Gastrocnemius medialis (tissue), 4 donors: ENCODE measurements around the gene SLAIN2. TPM values are rescaled to one million over a fixed set of nuclear protein-coding genes. Genes with fewer than 3 reads are reported as not detected.

Source experiments
- ATAC-seq, 2 donors: fragments of 150-250 bp; one replicate each; pipeline ENCODE4 v1.9.1; 2016
- DNase-seq, 2 donors: peaks; one replicate each; pipeline ENCODE4 v3.0.0-alpha.2; 2019
- H3K27ac ChIP-seq, 4 donors: fragments of 200-600 bp; sonication (generic); 1 replicate in 1 of 4; 2 replicates in 3 of 4; pipeline ENCODE4 v1.5.1; 2016 to 2018; ENCODE audit warnings: mild to moderate bottlenecking in 2 of 4, moderate library complexity in 1 of 4
- H3K27me3 ChIP-seq, 3 donors: fragments of 200-600 bp; sonication (generic) in 2 of 3; 1 replicate in 1 of 3; 2 replicates in 2 of 3; pipeline versions ENCODE4 v1.5.1 to v1.6.0; 2016 to 2019; ENCODE audit warnings: mild to moderate bottlenecking in 1 of 3, moderate library complexity in 1 of 3
- H3K36me3 ChIP-seq, 2 donors: fragments of 200-600 bp; sonication (generic) in 1 of 2; one replicate each; pipeline ENCODE4 v1.5.1; 2017 to 2018
- H3K4me1 ChIP-seq, 2 donors: fragments of 200-600 bp; sonication (generic) in 1 of 2; one replicate each; pipeline ENCODE4 v1.5.1; 2016 to 2017; ENCODE audit warnings: mild to moderate bottlenecking in 2 of 2
- H3K4me3 ChIP-seq, 4 donors: fragments of 200-600 bp; sonication (generic) in 3 of 4; 1 replicate in 1 of 4; 2 replicates in 3 of 4; pipeline ENCODE4 v1.5.1; 2016 to 2019; ENCODE audit warnings: mild to moderate bottlenecking in 2 of 4
- H3K9me3 ChIP-seq, 3 donors: fragments of 200-600 bp; sonication (generic) in 2 of 3; 1 replicate in 1 of 3; 2 replicates in 2 of 3; pipeline ENCODE4 v1.5.1; 2016 to 2019
- CTCF ChIP-seq, 5 experiments: fragments of 450-650 bp in 3 of 5; fragments of 200-600 bp in 2 of 5; sonication (generic) in 2 of 5; IDR thresholded peaks in 4 of 5; conservative IDR thresholded peaks in 1 of 5; 1 replicate in 4 of 5; 2 replicates in 1 of 5; pipeline ENCODE4 v1.5.1; 2016 to 2019; ENCODE audit warnings: antibody characterized with exemption in 5 of 5, mild to moderate bottlenecking in 3 of 5, moderate library complexity in 3 of 5
- POLR2A ChIP-seq, 2 donors: fragments of 450-650 bp; IDR thresholded peaks; one replicate each; pipeline ENCODE4 v1.6.1; 2017; ENCODE audit warnings: antibody characterized with exemption in 2 of 2, mild to moderate bottlenecking in 2 of 2, moderate library complexity in 2 of 2
- in situ Hi-C, 4 donors: fragments of 200-750 bp; cut with MboI; loops; one replicate each; pipeline versions ENCODE4 v1.15.0 to v1.8.0; 2017; ENCODE audit warnings: low sequenced_read_pairs in 4 of 4
- intact Hi-C: fragments of 100-400 bp; cut with DNase I; formaldehyde crosslinking; loops from one replicate; pipeline ENCODE4 v1.15.1; 2023; ENCODE audit warnings: low total_unique reads
- total RNA-seq, 4 donors: library from RNA; depleted of rRNA; stranded (reverse); fragments of >200 nt; gene quantifications; one replicate each; pipeline versions ENCODE4 v1.1.0 to v1.2.3, GENCODE V29; 2016

The SLAIN2 gene
- total RNA-seq, 4 donors from 2014 or later: 64.3 to 211 (median 138) TPM

GRCh38 chr4:48333587-48333986 is 7.7 kb upstream of the SLAIN2 start:
- DNase-seq: no peak
- H3K36me3 ChIP-seq: no peaks in the 10 kb centered on the region
- intact Hi-C loops (loop anchor here (5.0 to 10.0 kb wide), 2 partner anchors 69 to 419 kb away; partner anchors contain the start of gene NFXL1), in situ Hi-C loops (loop anchor here in 3 of 4 donors (25.0 kb wide), 2 partner anchors 454 to 504 kb away; partner anchors contain the start of genes FRYL (in 2 of the 3) and OCIAD1 (in 1 of the 3))
- TF ChIP-seq CTCF (IDR thresholded peaks at IDR 0.05 in 4 of 5, conservative IDR thresholded peaks at IDR 0.05 in 1 of 5) (no peak), POLR2A (IDR thresholded peaks at IDR 0.05) (no peak)
- H3K9me3 ChIP-seq: no peaks in the 10 kb centered on the region
- no peaks in the 10 kb centered on the region for H3K27me3 ChIP-seq
- H3K27ac ChIP-seq: peak overlapping the region in 3 of 4 donors; percentile 19 to 80 (median 52)
- no peak overlapping the region for H3K4me3 ChIP-seq
- H3K4me1 ChIP-seq: peaks cover 32 to 58% of the 10 kb centered on the region in 2 donors
- ATAC-seq: no peak

- ATAC-seq: no peak
- intact Hi-C loops: loop anchor here (5.0 to 10.0 kb wide), 2 partner anchors 68 to 419 kb away; partner anchors contain the start of gene NFXL1
- H3K36me3 ChIP-seq: no peaks in the 10 kb centered on the region
- no peak overlapping the region for H3K4me3 ChIP-seq
- H3K27ac ChIP-seq: peak overlapping the region; percentile 19 to 71 (median 52)
- H3K9me3 ChIP-seq: no peaks in the 10 kb centered on the region
- DNase-seq: no peak
- H3K4me1 ChIP-seq: peaks cover 33 to 55% of the 10 kb centered on the region in 2 donors
- H3K27me3 ChIP-seq: no peaks in the 10 kb centered on the region
- in situ Hi-C loops: loop anchor here in 3 of 4 donors (25.0 kb wide), 2 partner anchors 453 to 503 kb away; partner anchors contain the start of genes FRYL (in 2 of the 3) and OCIAD1 (in 1 of the 3)
- TF ChIP-seq POLR2A (IDR thresholded peaks at IDR 0.05): no peak
- no peak for TF ChIP-seq CTCF (IDR thresholded peaks at IDR 0.05 in 4 of 5, conservative IDR thresholded peaks at IDR 0.05 in 1 of 5)
These were observed 7.1 kb upstream of the SLAIN2 start for GRCh38 chr4:48334236-48334635.

GRCh38 chr4:48334900-48335384 is 6.4 kb upstream of the SLAIN2 start:
- TF ChIP-seq POLR2A (IDR thresholded peaks at IDR 0.05) (no peak), CTCF (IDR thresholded peaks at IDR 0.05 in 4 of 5, conservative IDR thresholded peaks at IDR 0.05 in 1 of 5) (no peak)
- ATAC-seq: no peak
- intact Hi-C loops: loop anchor here (5.0 to 10.0 kb wide), 2 partner anchors 67 to 420 kb away; partner anchors contain the start of gene NFXL1
- Histone ChIP-seq H3K27ac (peak overlapping the region; percentile 51 to 71 (median 57)), H3K4me1 (peaks cover 35 to 50% of the 10 kb centered on the region in 2 donors), H3K4me3 (peak overlapping the region in 1 of 4 donors; percentile 7), H3K9me3 (no peaks in the 10 kb centered on the region), H3K27me3 (no peaks in the 10 kb centered on the region), H3K36me3 (no peaks in the 10 kb centered on the region)
- no peak for DNase-seq
- in situ Hi-C loops: loop anchor here in 3 of 4 donors (25.0 kb wide), 2 partner anchors 452 to 502 kb away; partner anchors contain the start of genes FRYL (in 2 of the 3) and OCIAD1 (in 1 of the 3)

- no peak for DNase-seq
- in situ Hi-C loops (loop anchor here in 3 of 4 donors (25.0 kb wide), 2 partner anchors 451 to 501 kb away; partner anchors contain the start of genes FRYL (in 2 of the 3) and OCIAD1 (in 1 of the 3)), intact Hi-C loops (loop anchor here (10.0 kb wide), 1 partner anchor 422 kb away; the partner anchor contains the start of gene NFXL1)
- no peak for ATAC-seq
- Histone ChIP-seq H3K36me3 (no peaks in the 10 kb centered on the region), H3K9me3 (no peaks in the 10 kb centered on the region), H3K27me3 (no peaks in the 10 kb centered on the region), H3K27ac (peak overlapping the region in 3 of 4 donors; percentile 69 to 95 (median 71)), H3K4me3 (no peak overlapping the region), H3K4me1 (peaks cover 41 to 44% of the 10 kb centered on the region in 2 donors)
- TF ChIP-seq POLR2A (IDR thresholded peaks at IDR 0.05) (no peak), CTCF (IDR thresholded peaks at IDR 0.05 in 4 of 5, conservative IDR thresholded peaks at IDR 0.05 in 1 of 5) (no peak)
These were observed 5.0 kb upstream of the SLAIN2 start for GRCh38 chr4:48336146-48336870.
